Stimulated activated CD8-positive, alpha-beta memory T cell treated with anti-CD3 and anti-CD28 coated beads, Interleukin-7, amount 100 ng/mL, for 24 hours (primary cell): ENCODE data around the gene GAS2.

Experiments used
- DNase-seq: peaks from one replicate; pipeline ENCODE4 v3.0.0-alpha.2; 2020; ENCODE audit warnings: low read depth

Gene GAS2

DNA sequence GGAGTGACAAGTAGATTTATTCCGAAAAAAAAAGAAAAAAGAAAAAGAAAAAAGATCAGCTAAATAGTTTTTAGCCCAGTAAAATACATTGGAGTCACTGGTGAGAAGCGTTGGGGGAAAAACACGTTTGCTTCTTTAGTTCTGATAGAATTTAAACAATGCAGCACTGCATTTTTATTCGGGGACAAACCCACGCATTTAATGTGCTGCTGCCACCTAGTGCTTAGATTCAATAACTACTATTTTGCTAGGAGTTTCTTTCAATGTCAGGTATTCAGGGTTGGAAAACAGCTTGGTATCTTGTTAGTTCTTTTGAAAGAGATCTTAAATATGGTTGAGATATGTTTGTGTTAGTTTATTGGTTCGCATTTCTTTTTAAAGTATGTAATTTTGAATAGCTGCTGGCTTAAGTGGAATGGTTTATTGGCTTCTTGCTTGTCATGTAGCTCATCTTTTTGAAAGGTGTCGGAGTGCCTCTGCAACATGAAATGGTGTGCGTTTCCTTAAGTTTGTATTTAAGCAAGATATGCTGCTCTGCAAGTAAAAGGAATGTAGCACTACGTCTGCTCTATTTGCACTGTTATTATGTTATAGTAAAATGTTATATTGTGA lies 121.2 kb downstream of the GAS2 start:
- DNase-seq: no peak

DNA sequence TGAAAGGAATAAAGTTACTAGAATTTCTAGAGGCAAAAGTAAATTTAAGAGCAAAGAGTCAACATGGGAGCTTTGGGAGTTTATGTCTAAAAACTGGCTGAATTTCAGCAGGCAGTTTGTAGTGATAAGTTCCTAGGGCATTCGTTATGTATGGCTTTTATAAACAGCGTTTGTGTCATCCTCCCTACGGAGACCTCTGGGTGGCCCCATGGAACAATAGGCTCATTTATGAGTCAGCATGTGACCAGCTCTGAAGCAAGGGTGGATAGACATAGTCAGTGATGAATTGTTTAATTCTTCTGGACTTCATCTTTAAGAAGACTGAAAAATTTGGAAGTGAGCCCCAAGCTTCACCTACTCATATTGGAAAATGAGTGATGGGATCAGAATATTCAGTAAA lies 126.1 kb downstream of the GAS2 start:
- no peak for DNase-seq

DNA sequence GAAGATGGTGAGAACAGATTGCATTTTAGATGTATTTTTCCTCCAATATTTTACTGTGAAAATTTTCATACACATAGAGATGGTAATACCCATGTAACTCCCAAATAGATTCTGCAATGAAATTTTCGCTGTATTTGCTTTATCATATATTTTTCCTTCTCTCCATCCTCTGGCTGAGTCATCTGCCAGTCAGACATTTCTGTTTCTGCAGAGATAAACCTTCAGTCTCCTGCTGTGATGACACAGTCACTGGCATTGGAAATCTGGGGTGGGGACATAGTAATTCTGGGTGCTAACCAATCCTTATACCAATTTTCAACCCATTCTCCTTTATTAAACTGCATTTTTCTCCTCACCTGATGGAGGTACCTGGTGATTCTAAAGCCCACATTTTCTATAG lies 129.5 kb downstream of the GAS2 start:
- DNase-seq: no peak

DNA sequence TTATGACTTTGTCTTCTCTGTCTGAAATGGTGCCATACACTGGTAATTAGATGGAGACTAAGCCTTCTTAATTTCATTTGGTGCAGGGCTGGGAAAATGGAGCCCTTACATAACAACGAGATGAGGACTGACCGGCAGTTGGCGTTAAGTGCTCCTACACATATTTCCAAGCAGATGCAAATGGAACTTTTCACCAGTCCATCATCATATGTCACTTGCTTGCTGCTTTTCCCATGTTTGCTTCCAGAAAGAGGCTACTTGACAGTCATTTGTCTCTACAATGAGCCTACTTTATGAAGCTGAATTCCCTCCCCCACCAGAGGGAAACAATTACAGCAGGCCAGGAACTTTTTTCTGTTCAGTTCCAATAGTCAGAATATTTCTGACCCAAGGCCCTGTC lies 130.6 kb downstream of the GAS2 start:
- DNase-seq: no peak

DNA sequence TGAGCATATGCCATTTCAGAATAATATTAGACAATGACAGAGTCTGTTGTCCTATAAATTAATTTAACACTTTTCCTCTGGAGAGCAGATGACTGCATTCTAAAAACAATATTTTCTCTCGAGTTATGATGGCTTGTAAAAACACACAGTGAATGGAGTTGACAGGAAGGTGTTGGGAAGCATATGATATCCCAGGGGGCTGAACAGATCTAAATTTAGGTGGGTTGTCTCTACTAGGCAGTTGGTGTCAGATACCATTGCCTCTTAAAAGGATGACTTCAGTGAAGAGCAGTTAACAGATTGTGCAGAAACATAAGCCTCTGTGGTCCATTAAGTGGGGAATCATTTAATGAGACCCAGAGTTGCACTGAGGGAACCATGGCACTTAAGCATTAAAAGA lies 132.5 kb downstream of the GAS2 start:
- no peak for DNase-seq

DNA sequence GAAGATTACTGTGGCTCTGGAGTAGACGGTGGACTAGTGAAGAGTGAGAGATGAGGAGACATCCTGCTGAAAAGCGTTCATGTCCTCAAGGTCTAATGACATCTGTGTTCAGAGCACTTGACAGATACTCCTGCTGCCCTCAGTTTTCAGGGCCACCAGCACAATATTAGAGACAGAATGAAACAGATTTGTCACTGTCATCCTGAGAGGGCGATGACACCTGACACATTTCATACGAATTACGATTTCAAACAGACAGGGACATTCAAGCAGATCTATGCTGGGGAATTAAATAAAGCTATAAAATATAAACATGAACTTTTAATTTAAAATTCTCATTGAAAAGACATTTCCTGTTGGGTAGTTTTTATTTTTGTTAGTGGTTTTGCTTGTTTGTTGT lies 134.1 kb downstream of the GAS2 start:
- DNase-seq: no peak

DNA sequence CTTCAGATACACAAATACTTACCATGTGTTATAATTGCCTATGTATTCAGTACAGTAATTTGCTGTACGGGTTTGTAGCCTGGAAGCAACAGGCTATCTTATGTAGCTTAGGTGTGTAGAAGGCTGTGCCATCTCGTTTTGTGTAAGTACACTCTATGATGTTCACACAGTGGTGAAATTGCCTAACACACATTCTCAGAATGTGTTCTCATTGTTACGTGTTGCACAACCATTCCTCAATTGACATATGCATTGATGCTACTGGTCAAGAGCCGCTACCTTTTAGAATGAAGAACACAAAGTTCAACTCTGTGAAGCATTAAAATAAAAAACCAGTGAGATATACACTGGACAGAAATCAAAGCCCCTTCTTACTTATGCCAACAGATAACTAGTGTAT lies 136.4 kb downstream of the GAS2 start:
- no peak for DNase-seq

DNA sequence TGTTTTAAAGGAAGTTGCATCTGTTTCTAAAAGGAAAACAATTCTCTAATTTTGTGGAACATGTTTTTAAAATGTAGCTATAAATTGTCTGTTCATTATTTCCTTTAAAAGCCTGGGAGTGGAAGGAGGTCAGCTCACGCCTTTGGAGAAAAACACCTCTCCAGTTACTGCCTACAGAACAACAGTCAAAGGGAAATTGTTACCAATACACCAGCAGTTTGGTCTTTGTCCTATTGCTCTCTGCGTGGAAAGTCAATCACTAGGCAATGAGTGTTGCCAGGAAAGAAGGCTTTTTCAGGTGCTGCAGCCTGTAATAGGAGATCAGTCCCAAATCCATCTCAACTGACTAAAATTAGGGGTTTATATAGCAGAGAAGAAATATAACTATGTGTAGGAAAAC lies 141.0 kb downstream of the GAS2 start:
- DNase-seq: no peak

DNA sequence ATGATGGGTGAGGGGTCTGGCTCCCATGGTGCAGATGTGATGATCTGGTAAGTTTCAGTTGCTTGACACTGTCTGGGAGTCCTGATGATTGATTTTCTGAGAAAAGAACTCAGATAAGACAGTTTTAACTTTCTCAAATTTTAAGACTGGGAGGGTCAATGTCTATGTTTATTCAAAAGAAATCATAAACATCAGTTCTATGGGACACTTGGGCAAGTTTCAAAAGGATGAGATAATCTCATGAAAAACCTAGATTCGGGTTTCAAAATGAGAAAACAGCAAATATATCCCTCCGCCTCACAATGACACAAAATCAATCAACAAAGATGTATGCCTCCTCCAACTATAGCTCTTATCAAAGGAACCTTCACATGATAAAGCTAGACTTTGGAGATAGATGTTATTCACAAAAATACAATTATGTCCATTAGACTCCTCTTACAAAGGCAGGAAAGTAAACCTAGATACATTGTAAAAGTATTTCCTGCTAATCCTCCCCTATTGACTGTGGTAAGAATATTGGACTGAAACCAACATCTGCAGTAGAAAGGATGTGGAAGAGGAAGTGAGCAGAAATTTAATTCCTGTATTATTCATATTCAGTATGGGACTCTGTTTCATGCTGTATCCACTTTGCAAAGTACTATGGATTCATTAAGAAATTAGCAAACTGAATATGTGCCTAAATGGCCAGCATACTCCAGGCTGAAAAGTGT lies 141.6 kb downstream of the GAS2 start:
- no peak for DNase-seq

DNA sequence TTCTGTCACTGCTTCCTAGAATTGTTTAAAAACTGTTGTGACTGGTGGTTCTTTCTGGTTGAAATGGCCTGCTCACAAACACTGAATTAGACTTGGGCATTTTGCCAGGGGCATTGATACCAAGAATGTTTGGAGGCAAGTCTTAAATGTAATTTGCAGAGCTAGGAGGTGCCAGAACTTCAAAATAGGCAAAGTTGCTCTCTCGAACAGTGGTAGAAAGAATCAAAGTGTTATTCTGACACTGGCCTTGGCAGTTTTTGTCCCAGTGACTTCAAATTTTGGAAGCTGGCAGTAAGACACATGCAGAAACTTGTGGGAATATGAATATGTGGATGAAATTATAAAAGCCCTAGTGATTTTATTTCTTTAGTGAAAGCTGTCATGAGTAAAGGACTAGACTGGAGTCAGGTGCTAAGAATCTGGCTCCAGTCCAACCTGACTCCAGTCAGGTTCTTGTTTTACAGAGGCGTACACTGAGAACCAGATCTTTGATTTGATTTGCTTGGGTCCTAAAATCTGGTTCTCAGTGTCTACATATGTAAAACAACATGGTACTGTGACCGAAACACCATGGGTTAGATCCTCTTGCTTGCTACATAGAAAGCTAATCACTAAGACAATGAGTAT lies 142.3 kb downstream of the GAS2 start:
- no peak for DNase-seq

DNA sequence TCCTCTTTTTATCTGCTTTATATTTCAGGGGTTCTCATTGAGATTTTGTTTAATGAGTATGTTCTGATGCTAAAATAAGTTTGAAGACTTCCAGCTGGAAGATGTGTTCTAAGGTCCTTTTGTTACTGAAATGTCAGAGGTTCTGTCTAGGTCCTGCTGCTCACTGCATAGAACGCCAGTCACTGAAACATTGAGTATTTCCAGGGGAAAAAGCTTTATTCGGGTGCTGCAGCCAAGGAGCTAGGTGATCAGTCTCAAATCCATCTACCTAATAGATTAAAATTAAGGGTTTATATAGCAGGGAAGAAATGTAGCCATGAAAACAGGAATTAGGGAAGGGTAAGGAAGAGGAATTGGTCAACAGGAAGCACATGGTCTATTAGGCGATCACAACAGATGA lies 143.5 kb downstream of the GAS2 start:
- DNase-seq: no peak

DNA sequence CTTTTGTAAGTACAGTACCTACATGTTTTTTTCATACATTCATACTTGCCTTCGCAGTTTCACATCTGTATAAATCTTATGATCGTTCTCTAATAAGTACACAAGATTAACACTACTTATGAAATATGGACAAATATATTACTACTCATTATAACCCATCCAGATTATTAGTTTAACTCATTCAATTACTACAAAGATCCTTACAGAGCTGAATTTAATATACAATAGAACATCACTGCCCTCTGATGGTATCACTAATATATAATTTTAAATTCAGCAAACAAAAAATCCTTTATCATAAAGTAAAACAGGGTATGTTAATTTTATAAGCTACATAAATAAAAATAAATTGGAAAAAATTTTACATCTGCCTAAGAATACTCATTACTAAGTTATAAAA lies 155.8 kb downstream of the GAS2 start:
- DNase-seq: no peak

DNA sequence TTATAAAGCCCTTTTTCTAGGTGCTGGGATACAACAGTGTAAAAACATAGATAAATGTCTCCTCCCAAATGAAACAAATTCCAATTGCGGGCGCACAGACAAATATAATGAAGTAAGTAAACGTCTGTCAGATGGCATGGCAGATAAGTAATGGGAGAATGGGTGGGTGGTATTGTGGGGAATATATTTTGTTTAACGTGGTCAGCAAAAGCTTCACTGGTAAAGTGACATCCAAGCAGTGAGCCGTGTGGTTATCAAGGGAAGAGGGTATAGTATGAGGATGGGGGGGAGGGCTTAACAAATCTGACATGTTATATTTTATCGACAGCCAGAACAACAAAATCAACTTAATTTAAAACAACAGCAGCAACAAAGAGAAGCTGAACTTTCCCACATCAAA lies 162.0 kb downstream of the GAS2 start:
- no peak for DNase-seq

DNA sequence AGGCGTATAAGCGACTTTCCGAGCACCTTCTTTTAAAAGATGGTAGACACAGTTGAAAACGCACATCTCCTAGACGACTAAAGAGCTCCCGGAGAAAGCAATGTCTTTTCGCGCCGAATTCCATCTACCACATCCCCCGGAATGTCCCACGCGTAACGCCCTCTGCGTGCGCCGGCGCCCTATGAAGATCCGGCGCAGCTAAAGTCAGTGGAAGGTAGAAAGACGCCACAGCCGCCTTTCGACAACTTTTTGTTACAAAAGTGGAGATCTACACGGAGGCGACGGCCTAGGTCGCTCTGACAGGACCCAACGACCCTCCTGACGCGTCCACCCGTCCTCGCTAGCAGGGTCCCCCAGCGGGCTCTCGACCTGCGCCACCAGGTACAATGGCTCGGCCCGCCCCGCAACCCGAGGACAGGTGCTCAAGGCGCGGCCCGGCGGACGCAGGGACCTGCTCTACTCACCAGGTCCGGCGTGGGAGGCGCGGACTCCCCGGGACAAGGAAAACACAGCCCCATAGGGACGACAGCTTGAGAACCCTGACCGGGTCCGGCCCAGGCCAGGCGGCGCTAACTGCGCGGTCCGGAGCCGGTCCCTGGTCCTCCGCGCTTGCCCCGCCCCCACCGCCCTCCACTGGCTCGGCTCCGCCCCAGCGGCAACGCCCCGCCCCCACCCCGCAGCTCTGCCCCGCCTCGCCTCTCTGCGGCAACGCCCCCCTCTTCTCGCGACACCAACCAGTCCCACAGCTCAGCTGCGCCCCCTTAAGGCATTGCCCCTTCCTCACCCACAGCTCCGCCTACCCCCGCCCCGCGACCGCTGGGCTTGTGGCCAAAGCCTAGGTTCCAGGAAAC lies 163.0 kb downstream of the GAS2 start, which contains the start of gene SVIP:
Gene SVIP, minus strand, starts transcription at position 571 of the 851 bp plus-strand sequence. Its CDS starts 53 bp downstream, at position 518.
- peak; percentile 92 for DNase-seq

DNA sequence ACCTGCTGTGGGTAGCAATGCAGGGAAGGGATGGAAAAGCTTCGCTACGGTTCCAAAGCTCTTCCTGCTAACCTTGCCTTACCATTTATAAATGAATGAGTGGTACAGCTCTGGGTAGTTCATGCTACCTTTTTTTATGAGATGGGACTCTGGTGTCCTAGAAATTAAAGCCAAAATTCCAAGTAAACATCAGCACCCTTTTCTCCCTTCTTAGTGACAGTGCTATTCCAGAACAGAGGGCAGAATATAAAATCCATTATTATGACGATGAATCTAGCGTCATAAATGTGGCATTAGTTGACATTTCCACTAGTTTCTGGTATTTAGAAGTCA lies 163.6 kb downstream of the GAS2 start:
- no peak for DNase-seq

DNA sequence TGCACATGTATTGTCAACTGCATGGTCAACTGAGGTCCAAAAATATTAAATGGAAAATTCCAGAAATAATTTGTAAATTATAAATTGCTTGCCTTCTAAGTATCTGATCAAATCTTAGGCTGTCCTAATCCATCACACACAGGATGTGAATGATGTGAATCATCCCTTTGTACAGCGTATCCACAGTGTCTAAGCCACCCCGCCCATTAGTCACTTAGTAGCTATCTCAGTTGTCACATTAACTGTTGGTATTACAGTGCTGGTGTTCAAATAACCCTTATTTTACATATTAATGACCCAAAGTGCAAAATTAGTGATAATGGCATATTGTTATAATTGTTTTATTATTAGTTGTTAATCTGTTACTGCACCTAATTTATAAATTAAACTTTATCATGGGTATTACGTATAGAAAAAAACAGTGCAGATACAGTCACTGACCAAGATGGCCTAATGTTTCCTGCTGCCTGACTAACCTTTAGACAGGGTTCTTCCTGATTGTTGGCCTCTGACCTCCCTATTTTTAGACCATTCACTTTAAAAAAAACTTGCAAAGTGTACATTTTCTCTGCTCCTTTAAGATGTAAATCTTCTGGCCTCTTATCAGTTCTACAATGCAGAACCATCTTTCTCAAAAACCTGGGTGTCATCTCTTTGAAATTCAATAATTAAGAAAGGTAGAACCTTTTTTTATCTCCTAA lies 166.1 kb downstream of the GAS2 start:
- no peak for DNase-seq

DNA sequence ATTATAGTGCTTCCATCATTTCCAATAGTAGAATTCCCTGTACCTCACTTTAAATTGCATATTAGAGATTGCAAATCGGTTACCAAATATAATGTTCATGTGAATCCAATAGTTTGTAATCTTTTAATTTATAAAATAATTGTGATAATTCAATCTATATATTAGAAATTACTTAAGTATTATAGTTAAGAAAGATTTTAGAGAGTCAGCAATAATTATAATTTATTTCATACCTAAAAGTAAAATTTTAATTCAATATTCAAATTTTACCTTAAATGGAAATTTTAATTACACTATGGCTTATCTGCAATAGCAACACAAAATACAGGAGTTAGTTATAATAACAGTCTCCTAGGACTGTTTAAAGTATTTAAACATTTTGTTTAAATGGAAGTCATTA lies 180.3 kb downstream of the GAS2 start:
- no peak for DNase-seq

DNA sequence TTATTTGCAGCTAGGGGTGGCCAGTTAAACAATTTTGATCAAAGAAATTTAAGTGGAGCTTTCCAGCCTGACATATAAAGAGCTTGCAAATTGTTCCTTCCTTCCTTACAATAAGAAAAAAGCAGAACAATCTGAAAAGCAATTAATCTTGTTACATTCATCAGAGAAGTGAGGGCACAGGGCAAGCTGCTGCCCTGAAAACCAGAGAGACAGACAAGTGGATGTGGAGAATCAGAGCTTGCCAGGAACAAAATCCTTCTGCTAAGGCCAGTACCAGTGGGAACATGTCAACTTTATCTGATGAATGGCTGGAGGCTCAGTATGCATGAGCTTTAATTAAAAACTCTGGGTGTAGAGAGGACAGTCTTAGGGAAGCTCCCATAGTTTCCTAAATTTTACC lies 185.1 kb downstream of the GAS2 start:
- no peak for DNase-seq

DNA sequence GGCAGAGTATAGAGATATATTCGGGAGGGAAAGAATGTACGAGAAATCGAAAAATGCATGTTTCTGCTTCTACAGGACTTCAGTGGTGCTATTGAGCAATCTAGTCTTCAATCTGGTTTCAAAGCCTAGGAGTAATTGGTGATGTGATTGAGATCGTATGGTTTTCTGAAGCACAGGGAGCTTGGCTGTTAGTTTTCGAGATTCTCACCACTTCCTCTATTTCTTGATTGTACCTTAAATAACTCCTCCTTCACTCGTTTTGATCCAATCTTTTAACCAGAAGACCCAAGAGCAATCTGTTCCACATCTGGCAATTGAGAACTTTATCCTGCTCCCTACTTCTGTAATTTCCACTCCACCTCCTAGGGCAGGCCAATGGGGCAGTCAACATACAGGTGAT lies 193.3 kb downstream of the GAS2 start:
- DNase-seq: no peak

DNA sequence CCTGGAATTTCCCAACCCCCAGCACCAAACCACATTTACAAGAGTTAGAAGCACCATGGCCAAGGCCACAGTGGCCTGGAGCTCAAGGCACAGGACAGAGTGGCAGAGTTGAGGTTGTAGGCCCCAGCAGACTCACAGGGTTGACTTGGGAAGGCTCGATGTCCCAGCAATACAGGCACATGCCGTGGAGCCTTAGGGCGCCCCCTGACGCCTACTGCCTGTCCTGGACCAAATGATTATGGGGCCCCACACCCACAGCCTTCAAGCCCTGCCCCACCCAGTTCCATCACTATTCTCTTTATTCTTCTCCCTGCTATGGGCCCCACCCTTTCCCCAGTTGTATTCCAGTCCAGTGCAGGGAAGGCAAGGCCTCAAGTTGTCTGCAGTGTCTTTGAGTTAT lies 193.8 kb downstream of the GAS2 start, which contains the start of gene CCDC179:
Gene CCDC179, minus strand, starts transcription at position 234 of the 400 bp plus-strand sequence. Its CDS starts 53 bp downstream, at position 181.
- no peak for DNase-seq
